Loucy (cell line): ENCODE data around the gene KCND2.

ENCODE experiments used
- H2AFZ ChIP-seq: fragments of 200-600 bp; sonication (generic); 2 replicates; pipeline ENCODE4 v1.6.0; 2016; ENCODE audit warnings: antibody characterized with exemption, mild to moderate bottlenecking, low read length, moderate library complexity
- H3F3A ChIP-seq: fragments of 200-600 bp; 2 replicates; pipeline ENCODE4 v1.6.0; 2016; ENCODE audit warnings: antibody characterized with exemption, low read depth, mild to moderate bottlenecking
- H3K27me3 ChIP-seq: fragments of 200-600 bp; sonication (generic); 2 replicates; pipeline ENCODE4 v1.6.1; 2014; ENCODE audit warnings: low read length, mild to moderate bottlenecking; ENCODE audit not compliant: insufficient read depth, poor library complexity, severe bottlenecking
- H3K36me3 ChIP-seq: fragments of 200-600 bp; sonication (generic); 2 replicates; pipeline ENCODE4 v1.6.1; 2016; ENCODE audit warnings: low read length; ENCODE audit not compliant: insufficient read depth
- H3K4me1 ChIP-seq: fragments of 200-600 bp; sonication (generic); 2 replicates; pipeline ENCODE4 v1.5.1; 2014; ENCODE audit warnings: low read length, mild to moderate bottlenecking; ENCODE audit not compliant: insufficient read depth, poor library complexity, severe bottlenecking
- H3K4me2 ChIP-seq: fragments of 200-600 bp; sonication (generic); 2 replicates; pipeline ENCODE4 v1.6.0; 2014; ENCODE audit warnings: antibody characterized with exemption, low read length, low read depth, mild to moderate bottlenecking; ENCODE audit not compliant: poor library complexity, severe bottlenecking
- H3K4me3 ChIP-seq: fragments of 200-600 bp; sonication (generic); 2 replicates; pipeline ENCODE4 v1.5.1; 2014; ENCODE audit warnings: low read length, mild to moderate bottlenecking, mixed read lengths; ENCODE audit not compliant: poor library complexity, severe bottlenecking
- H3K79me2 ChIP-seq: fragments of 200-600 bp; sonication (generic); 2 replicates; pipeline ENCODE4 v1.6.1; 2014; ENCODE audit warnings: low read length; ENCODE audit not compliant: insufficient read depth
- H3K9ac ChIP-seq: fragments of 200-600 bp; sonication (generic); 2 replicates; pipeline ENCODE4 v1.6.0; 2014; ENCODE audit warnings: mild to moderate bottlenecking, low read depth, low read length, moderate library complexity; ENCODE audit not compliant: poor library complexity, severe bottlenecking
- H3K9me2 ChIP-seq: fragments of 200-600 bp; sonication (generic); replicated peaks from 2 replicates; pipeline ENCODE4 v1.6.1; 2016; ENCODE audit warnings: low read depth, low read length, mixed read lengths
- H3K9me3 ChIP-seq: fragments of 200-600 bp; sonication (generic); 2 replicates; pipeline ENCODE4 v1.6.1; 2014; ENCODE audit warnings: mild to moderate bottlenecking, antibody characterized with exemption, low read length, low read depth; ENCODE audit not compliant: insufficient read depth
- H4K20me1 ChIP-seq: fragments of 200-600 bp; sonication (generic); 2 replicates; pipeline ENCODE4 v1.6.0; 2014; ENCODE audit warnings: antibody characterized with exemption, low read length, mild to moderate bottlenecking; ENCODE audit not compliant: insufficient read depth, poor library complexity, severe bottlenecking
- CTCF ChIP-seq: fragments of 200-600 bp; sonication (generic); conservative IDR thresholded peaks from 2 replicates; pipeline ENCODE4 v1.5.1; 2014; ENCODE audit warnings: mild to moderate bottlenecking, antibody characterized with exemption, low read length
- EZH2phosphoT487 ChIP-seq: fragments of 200-600 bp; IDR thresholded peaks from 2 replicates; pipeline ENCODE4 v1.6.1; 2018; ENCODE audit warnings: antibody characterized with exemption, mild to moderate bottlenecking, moderate library complexity, borderline replicate concordance

The KCND2 gene

GRCh38 chr7:120550494-120551048, 277.6 kb downstream of the KCND2 start:
- H3K9me3 ChIP-seq: no peaks in the 10 kb centered on the region
- H3F3A ChIP-seq: no peaks in the 10 kb centered on the region
- H3K9me2 ChIP-seq: no peaks in the 10 kb centered on the region
- H3K4me3 ChIP-seq: peak overlapping the region; percentile 41
- no peak overlapping the region for H2AFZ ChIP-seq
- peak overlapping the region; percentile 69 for H3K4me2 ChIP-seq
- H3K79me2 ChIP-seq: no peaks in the 10 kb centered on the region
- TF ChIP-seq CTCF (no peak), EZH2phosphoT487 (peak; percentile 51)
- H3K27me3 ChIP-seq: peaks cover 35% of the 10 kb centered on the region
- no peak overlapping the region for H3K9ac ChIP-seq
- no peaks in the 10 kb centered on the region for H3K36me3 ChIP-seq
- H4K20me1 ChIP-seq: no peaks in the 10 kb centered on the region
- peaks cover 46% of the 10 kb centered on the region for H3K4me1 ChIP-seq

- no peak overlapping the region for H3K4me3 ChIP-seq
- no peaks in the 10 kb centered on the region for H3K36me3 ChIP-seq
- no peak overlapping the region for H2AFZ ChIP-seq
- H3K4me2 ChIP-seq: no peak overlapping the region
- TF ChIP-seq CTCF: no peak
- TF ChIP-seq EZH2phosphoT487: no peak
- H3K27me3 ChIP-seq: peaks cover 25% of the 10 kb centered on the region
- H4K20me1 ChIP-seq: no peaks in the 10 kb centered on the region
- H3K4me1 ChIP-seq: peaks cover 39% of the 10 kb centered on the region
- no peaks in the 10 kb centered on the region for H3K9me3 ChIP-seq
- no peaks in the 10 kb centered on the region for H3K9me2 ChIP-seq
- no peak overlapping the region for H3K9ac ChIP-seq
- no peaks in the 10 kb centered on the region for H3F3A ChIP-seq
- no peaks in the 10 kb centered on the region for H3K79me2 ChIP-seq
Measured at GRCh38 chr7:120553491-120553890, 280.5 kb downstream of the KCND2 start.

GRCh38 chr7:120554960-120555571, 282.1 kb downstream of the KCND2 start:
- no peaks in the 10 kb centered on the region for H3K9me3 ChIP-seq
- H3K79me2 ChIP-seq: no peaks in the 10 kb centered on the region
- H3K36me3 ChIP-seq: no peaks in the 10 kb centered on the region
- H3K4me2 ChIP-seq: no peak overlapping the region
- peaks cover 16% of the 10 kb centered on the region for H3K27me3 ChIP-seq
- H4K20me1 ChIP-seq: no peaks in the 10 kb centered on the region
- no peaks in the 10 kb centered on the region for H3K9me2 ChIP-seq
- H2AFZ ChIP-seq: no peak overlapping the region
- no peak overlapping the region for H3K9ac ChIP-seq
- no peaks in the 10 kb centered on the region for H3F3A ChIP-seq
- no peak overlapping the region for H3K4me3 ChIP-seq
- H3K4me1 ChIP-seq: peaks cover 23% of the 10 kb centered on the region
- TF ChIP-seq CTCF (peak; percentile 95), EZH2phosphoT487 (no peak)
